Astrocyte (in vitro differentiated cells and primary cell): ENCODE measurements around the gene EIF3D.

ENCODE experiments used
- CTCF ChIP-seq: IDR thresholded peaks from 2 replicates; pipeline ENCODE4 v1.5.1; 2011; ENCODE audit warnings: low read depth, mild to moderate bottlenecking, inconsistent platforms, low read length, moderate library complexity; ENCODE audit not compliant: insufficient read depth
- EZH2 ChIP-seq: IDR thresholded peaks from 2 replicates; pipeline ENCODE4 v1.6.1; 2012; ENCODE audit warnings: mild to moderate bottlenecking, low read length, inconsistent platforms; ENCODE audit not compliant: insufficient read depth

GRCh38 chr22:36472689-36473088, 56.3 kb downstream of the EIF3D start:
- TF ChIP-seq EZH2 (no peak), CTCF (no peak)
